Mesenchymal stem cell (in vitro differentiated cells and primary cell): ENCODE measurements around the gene DTX3.
"Not testable (repeated sequence)": the region's sequence is repeated elsewhere in the genome, so short reads cannot be mapped to it uniquely, and the experiment has no call there.

Source experiments
- DNase-seq: peaks from one replicate; pipeline ENCODE4 v3.0.0-alpha.2; 2013
- H2AFZ ChIP-seq: one replicate; pipeline ENCODE4 v1.6.1; 2013; ENCODE audit warnings: low read depth, mild to moderate bottlenecking, control low read depth, inconsistent platforms, low read length, moderate library complexity
- H2AK5ac ChIP-seq: 2 replicates; pipeline ENCODE4 v1.6.1; 2013; ENCODE audit warnings: low read length, moderate library complexity, mild to moderate bottlenecking, inconsistent platforms; ENCODE audit not compliant: severe bottlenecking
- H2BK120ac ChIP-seq: one replicate; pipeline ENCODE4 v1.6.1; 2013; ENCODE audit warnings: low read depth, mild to moderate bottlenecking, inconsistent platforms, low read length, moderate library complexity
- H2BK12ac ChIP-seq, 2 experiments: one replicate each; pipeline ENCODE4 v1.6.1; 2013; ENCODE audit warnings: inconsistent platforms in 2 of 2, low read length in 2 of 2, mild to moderate bottlenecking in 2 of 2, moderate library complexity in 2 of 2, control low read depth in 1 of 2
- H2BK15ac ChIP-seq: one replicate; pipeline ENCODE4 v1.6.1; 2013; ENCODE audit warnings: mild to moderate bottlenecking, low read depth, inconsistent platforms; ENCODE audit not compliant: poor library complexity, severe bottlenecking
- H2BK5ac ChIP-seq: 2 replicates; pipeline ENCODE4 v1.6.1; 2013; ENCODE audit warnings: low read depth, mild to moderate bottlenecking, low read length, control low read depth, inconsistent platforms; ENCODE audit not compliant: poor library complexity, severe bottlenecking
- H3K14ac ChIP-seq, 2 experiments: one replicate each; pipeline ENCODE4 v1.6.1; 2013; ENCODE audit warnings: inconsistent platforms in 2 of 2, low read length in 2 of 2, control low read depth in 1 of 2, mild to moderate bottlenecking in 1 of 2, moderate library complexity in 1 of 2
- H3K18ac ChIP-seq, 2 experiments: one replicate each; pipeline ENCODE4 v1.6.1; 2013; ENCODE audit warnings: inconsistent platforms in 2 of 2, low read length in 2 of 2, control low read depth in 1 of 2, low read depth in 1 of 2, mild to moderate bottlenecking in 1 of 2
- H3K23ac ChIP-seq, 2 experiments: one replicate each; pipeline ENCODE4 v1.6.1; 2013; ENCODE audit warnings: inconsistent platforms in 2 of 2, low read length in 2 of 2, mild to moderate bottlenecking in 2 of 2, moderate library complexity in 2 of 2, control low read depth in 1 of 2
- H3K27ac ChIP-seq: 2 replicates; pipeline ENCODE4 v1.5.1; 2013; ENCODE audit warnings: mild to moderate bottlenecking, moderate library complexity, low read length, control low read depth, inconsistent platforms; ENCODE audit not compliant: poor library complexity, severe bottlenecking
- H3K27me3 ChIP-seq, 2 experiments: 2 replicates each; pipeline versions ENCODE4 v1.6.1 to v1.7.0; 2013; ENCODE audit warnings: low read length in 2 of 2, mild to moderate bottlenecking in 2 of 2, moderate library complexity in 2 of 2, control low read depth in 1 of 2, inconsistent platforms in 1 of 2; ENCODE audit not compliant: control insufficient read depth in 1 of 2, insufficient read depth in 1 of 2
- H3K36me3 ChIP-seq, 2 experiments: 2 replicates each; pipeline versions ENCODE4 v1.6.1 to v1.7.0; 2013; ENCODE audit warnings: low read length in 2 of 2, control low read depth in 1 of 2, inconsistent platforms in 1 of 2, low read depth in 1 of 2, mild to moderate bottlenecking in 1 of 2; ENCODE audit not compliant: insufficient read depth in 2 of 2, control insufficient read depth in 1 of 2
- H3K4ac ChIP-seq, 2 experiments: one replicate each; pipeline ENCODE4 v1.6.1; 2013; ENCODE audit warnings: inconsistent platforms in 2 of 2, low read length in 2 of 2, mild to moderate bottlenecking in 2 of 2, moderate library complexity in 2 of 2, control low read depth in 1 of 2, low read depth in 1 of 2
- H3K4me1 ChIP-seq: 2 replicates; pipeline ENCODE4 v1.6.1; 2013; ENCODE audit warnings: low read depth, low read length, control low read depth; ENCODE audit not compliant: control insufficient read depth, insufficient read depth
- H3K4me2 ChIP-seq: 2 replicates; pipeline ENCODE4 v1.6.1; 2013; ENCODE audit warnings: low read length, mild to moderate bottlenecking, inconsistent platforms; ENCODE audit not compliant: poor library complexity, severe bottlenecking
- H3K4me3 ChIP-seq, 2 experiments: 2 replicates each; pipeline versions ENCODE4 v1.5.1 to v1.7.0; 2013; ENCODE audit warnings: low read length in 2 of 2, mild to moderate bottlenecking in 2 of 2, control low read depth in 1 of 2, low read depth in 1 of 2; ENCODE audit not compliant: insufficient read depth in 1 of 2
- H3K79me1 ChIP-seq: replicated peaks from 2 replicates; pipeline ENCODE4 v1.6.1; 2013; ENCODE audit warnings: mild to moderate bottlenecking, control low read depth, low read length, inconsistent platforms; ENCODE audit not compliant: poor library complexity, severe bottlenecking
- H3K9ac ChIP-seq: 2 replicates; pipeline ENCODE4 v1.7.0; 2013; ENCODE audit warnings: mild to moderate bottlenecking, low read length, moderate library complexity
- H3K9me3 ChIP-seq: 2 replicates; pipeline ENCODE4 v1.7.0; 2013; ENCODE audit warnings: mild to moderate bottlenecking, low read length; ENCODE audit not compliant: control insufficient read depth
- H4K8ac ChIP-seq: one replicate; pipeline ENCODE4 v1.6.1; 2013; ENCODE audit warnings: inconsistent platforms, mild to moderate bottlenecking, low read length, moderate library complexity
- H4K91ac ChIP-seq: one replicate; pipeline ENCODE4 v1.6.1; 2013; ENCODE audit warnings: mild to moderate bottlenecking, low read length, inconsistent platforms
- WGBS: methylation state at CpG from one replicate; pipeline ENCODE4 v1.1.7; 2013; ENCODE audit warnings: mixed read lengths; 5-methylcytosine and 5-hydroxymethylcytosine counted together

The DTX3 gene

GRCh38 chr12:57615637-57616036, 11.0 kb downstream of the DTX3 start:
- Histone ChIP-seq H2AFZ (no peak overlapping the region), H4K91ac (no peak overlapping the region), H2BK15ac (no peak overlapping the region), H4K8ac (no peak overlapping the region), H3K4me2 (no peak overlapping the region), H3K79me1 (peaks cover 7% of the 10 kb centered on the region), H3K4me3 (no peak overlapping the region), H2BK5ac (no peak overlapping the region), H2BK12ac (no peak overlapping the region), H3K9me3 (no peaks in the 10 kb centered on the region), H3K23ac (peak overlapping the region in 1 of 2 experiments; percentile 35), H3K36me3 (peaks cover 0 to 44% of the 10 kb centered on the region in 2 experiments), H2BK120ac (no peak overlapping the region), H3K18ac (no peak overlapping the region), H2AK5ac (no peak overlapping the region), H3K27me3 (peaks cover 21 to 75% of the 10 kb centered on the region in 2 experiments), H3K14ac (no peak overlapping the region), H3K4ac (no peak overlapping the region), H3K27ac (no peak overlapping the region), H3K4me1 (peaks cover 16% of the 10 kb centered on the region), H3K9ac (no peak overlapping the region)
- 80% methylated on average over 5 of the region's 5 CpGs for WGBS
- no peak for DNase-seq

DNA sequence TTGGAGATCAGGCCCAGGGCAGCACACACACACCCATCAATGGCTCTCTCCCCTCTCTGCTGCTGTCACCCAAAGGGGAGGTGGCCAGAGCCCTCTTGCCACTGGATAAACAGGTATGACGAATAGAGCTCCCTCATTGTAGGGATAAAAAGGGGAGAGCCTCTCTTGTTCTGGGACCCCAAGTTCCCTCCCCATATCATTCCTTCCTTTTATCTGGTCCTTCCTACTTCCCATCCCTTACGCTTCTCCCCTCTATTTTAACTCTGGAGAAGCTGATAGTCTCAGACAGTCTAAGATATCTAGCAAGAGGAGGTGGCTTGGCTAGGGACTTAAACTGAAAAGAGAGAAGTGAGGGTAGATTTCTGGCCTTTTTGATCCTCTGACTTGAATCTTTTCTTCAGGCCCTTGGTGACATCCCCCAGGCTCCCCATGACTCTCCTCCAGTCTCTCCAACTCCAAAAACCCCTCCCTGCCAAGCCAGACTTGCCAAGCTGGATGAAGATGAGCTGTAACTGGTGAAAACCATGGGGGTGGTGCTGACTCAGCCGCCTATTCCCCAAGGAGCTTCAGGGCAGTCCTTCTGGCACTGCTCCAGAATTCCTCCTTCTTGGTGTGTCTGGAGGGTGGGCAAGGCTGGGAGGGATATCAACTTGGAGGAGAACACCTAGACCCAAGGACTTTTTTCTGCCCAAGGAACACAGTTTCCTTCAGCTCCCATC, 11.9 kb downstream of the DTX3 start:
- H2BK5ac ChIP-seq, result no peak overlapping the region
- peaks cover 0 to 44% of the 10 kb centered on the region in 2 experiments for H3K36me3 ChIP-seq
- peaks cover 21% of the 10 kb centered on the region for H3K4me1 ChIP-seq
- no peak overlapping the region for H2AFZ ChIP-seq
- WGBS, result 80% methylated on average over 2 of the region's 3 CpGs
- H3K79me1 ChIP-seq, result peaks cover 7% of the 10 kb centered on the region
- no peak overlapping the region for H3K18ac ChIP-seq
- peaks cover 30 to 80% of the 10 kb centered on the region in 2 experiments for H3K27me3 ChIP-seq
- H2BK15ac ChIP-seq, result no peak overlapping the region
- H4K8ac ChIP-seq, result no peak overlapping the region
- H3K4me3 ChIP-seq, result no peak overlapping the region
- H3K23ac ChIP-seq, result no peak overlapping the region
- no peak overlapping the region for H2BK120ac ChIP-seq
- no peak overlapping the region for H3K4me2 ChIP-seq
- H3K27ac ChIP-seq, result no peak overlapping the region
- no peak overlapping the region for H3K4ac ChIP-seq
- H3K14ac ChIP-seq, result no peak overlapping the region
- no peak overlapping the region for H2BK12ac ChIP-seq
- H4K91ac ChIP-seq, result no peak overlapping the region
- no peak overlapping the region for H3K9ac ChIP-seq
- no peak overlapping the region for H2AK5ac ChIP-seq
- no peaks in the 10 kb centered on the region for H3K9me3 ChIP-seq
- no peak for DNase-seq

- Histone ChIP-seq H3K36me3 (peaks cover 0 to 43% of the 10 kb centered on the region in 2 experiments), H3K4ac (no peak overlapping the region), H2BK5ac (no peak overlapping the region), H3K9ac (no peak overlapping the region), H3K79me1 (peaks cover 7% of the 10 kb centered on the region), H3K4me2 (no peak overlapping the region), H2AFZ (no peak overlapping the region), H3K23ac (no peak overlapping the region), H3K4me3 (no peak overlapping the region), H3K4me1 (peaks cover 17% of the 10 kb centered on the region), H2AK5ac (no peak overlapping the region), H2BK12ac (no peak overlapping the region), H2BK15ac (no peak overlapping the region), H3K14ac (no peak overlapping the region), H3K27me3 (peaks cover 42 to 83% of the 10 kb centered on the region in 2 experiments), H2BK120ac (no peak overlapping the region), H4K91ac (no peak overlapping the region), H3K27ac (no peak overlapping the region), H3K9me3 (no peaks in the 10 kb centered on the region), H4K8ac (no peak overlapping the region), H3K18ac (no peak overlapping the region)
- no peak for DNase-seq
- 72% methylated on average over 11 of the region's 11 CpGs for WGBS
Measured at GRCh38 chr12:57617942-57618341, 13.3 kb downstream of the DTX3 start.

DNA sequence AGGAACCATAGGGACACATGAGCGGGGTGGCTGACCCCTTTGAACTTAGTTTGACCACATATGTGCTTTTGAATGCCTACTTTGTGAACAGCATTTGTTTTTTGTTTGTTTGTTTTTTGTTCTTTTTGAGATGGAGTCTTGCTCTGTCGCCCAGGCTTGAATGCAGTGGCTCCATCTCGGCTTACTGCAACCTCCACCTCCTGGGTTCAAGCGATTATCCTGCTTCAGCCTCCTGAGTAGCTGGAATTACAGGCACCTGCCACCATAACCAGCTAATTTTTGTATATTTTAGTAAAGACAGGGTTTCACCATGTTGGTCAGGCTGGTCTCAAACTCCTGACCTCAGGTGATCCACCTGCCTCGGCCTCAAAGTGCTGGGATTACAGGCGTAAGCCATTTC, 13.8 kb downstream of the DTX3 start:
- 85% methylated on average over 3 of the region's 6 CpGs for WGBS
- not testable (repeated sequence) for H3K18ac ChIP-seq, H3K9me3 ChIP-seq, H2BK15ac ChIP-seq, H2AFZ ChIP-seq, H3K14ac ChIP-seq, H4K8ac ChIP-seq, H3K4me3 ChIP-seq, H2BK120ac ChIP-seq, H3K23ac ChIP-seq, H3K27ac ChIP-seq, H3K9ac ChIP-seq, H2BK12ac ChIP-seq, H3K4me2 ChIP-seq, H2BK5ac ChIP-seq, DNase-seq, H2AK5ac ChIP-seq, H3K4ac ChIP-seq, H3K79me1 ChIP-seq, H4K91ac ChIP-seq
- Histone ChIP-seq H3K4me1 (peaks cover 17% of the 10 kb centered on the region), H3K36me3 (peaks cover 0 to 40% of the 10 kb centered on the region in 2 experiments), H3K27me3 (peaks cover 47 to 83% of the 10 kb centered on the region in 2 experiments)
